K562 (cell line): ENCODE results near the gene PYM1. TPM values are rescaled to one million over a fixed set of nuclear protein-coding genes. Genes with fewer than 3 reads are reported as not detected.

ENCODE experiments used
- ATAC-seq: fragments of 200-7000 bp; cut with Tn5 transposase; 3 replicates; pipeline ENCODE4 v1.9.1; 2020; ENCODE audit warnings: moderate library complexity
- BruUV-seq: library from RNA; stranded (reverse); fragments of 400-500 nt; replicated peaks from 2 replicates; lab custom pipeline; 2021; lab: Mats Ljungman, UMichigan
- CTCF ChIA-PET: fragments of 300-600 bp; formaldehyde crosslinking; extraction: SDS; loops from one replicate; lab custom pipeline; 2021; ENCODE audit warnings: low intra/inter-chr PET ratio; lab: Yijun Ruan, JAX
- POLR2A ChIA-PET: fragments of 300-600, 350-650 bp; sonication (Branson Sonifier 250); formaldehyde crosslinking; extraction: SDS; loops from one replicate; lab custom pipeline; 2021; ENCODE audit warnings: antibody characterized with exemption, inconsistent platforms; lab: Yijun Ruan, JAX
- DNase-seq, 4 experiments: peaks; one replicate each; pipeline versions ENCODE4 v3.0.0 to v3.0.0-alpha.2; 2011 to 2018; ENCODE audit warnings: low spot score in 3 of 4, mixed read lengths in 3 of 4; ENCODE audit errors: extremely low read depth in 1 of 4
- FAIRE-seq: peaks from 2 replicates; lab custom pipeline; 2011; peaks lifted over from hg19 to GRCh38; lab: Jason Lieb, UNC
- H2AFZ ChIP-seq: 2 replicates; pipeline ENCODE4 v1.6.0; 2011; ENCODE audit warnings: low read depth, low read length, control low read depth, inconsistent platforms
- H3K27ac ChIP-seq: fragments of 200-600 bp; 3 replicates; pipeline ENCODE4 v1.8.0; 2011; ENCODE audit warnings: low read depth, mild to moderate bottlenecking, control low read depth, inconsistent platforms, low read length, moderate library complexity, mixed read lengths; ENCODE audit errors: extremely low read depth
- H3K27me3 ChIP-seq, 2 experiments: fragments of 300-600 bp in 1 of 2; 2 replicates in 1 of 2; 3 replicates in 1 of 2; pipeline versions ENCODE4 v1.6.0 to v1.8.0; 2011; ENCODE audit warnings: inconsistent platforms in 2 of 2, low read length in 2 of 2, mild to moderate bottlenecking in 1 of 2, mixed read lengths in 1 of 2, moderate library complexity in 1 of 2; ENCODE audit not compliant: control insufficient read depth in 2 of 2, insufficient read depth in 2 of 2
- H3K36me3 ChIP-seq: fragments of 300-600 bp; 3 replicates; pipeline ENCODE4 v1.8.0; 2011; ENCODE audit warnings: mild to moderate bottlenecking, low read length, inconsistent platforms; ENCODE audit not compliant: control insufficient read depth, insufficient read depth
- H3K4me1 ChIP-seq, 2 experiments: fragments of 200-600 bp in 1 of 2; replicated peaks in 1 of 2; 2 replicates in 1 of 2; 3 replicates in 1 of 2; pipeline versions ENCODE4 v1.5.1 to v1.8.0; 2011; ENCODE audit warnings: inconsistent platforms in 2 of 2, low read length in 2 of 2, mild to moderate bottlenecking in 1 of 2, mixed read lengths in 1 of 2, moderate library complexity in 1 of 2; ENCODE audit not compliant: control insufficient read depth in 2 of 2, insufficient read depth in 2 of 2
- H3K4me2 ChIP-seq: 2 replicates; pipeline ENCODE4 v1.6.1; 2011; ENCODE audit warnings: low read length, control low read depth, inconsistent platforms, mixed read lengths; ENCODE audit not compliant: insufficient read depth
- H3K4me3 ChIP-seq: fragments of 200-600 bp; sonication (generic), shearing (Covaris generic); 2 replicates; pipeline ENCODE4 v1.5.1; 2016; ENCODE audit warnings: control low read depth, inconsistent platforms
- H3K79me2 ChIP-seq: fragments of 200-600 bp; 3 replicates; pipeline ENCODE4 v1.8.0; 2011; ENCODE audit warnings: low read length, inconsistent platforms; ENCODE audit not compliant: control insufficient read depth, insufficient read depth
- H3K9ac ChIP-seq, 2 experiments: 2 replicates each; pipeline versions ENCODE4 v1.6.0 to v1.6.1; 2011; ENCODE audit warnings: low read depth in 2 of 2, low read length in 2 of 2, control low read depth in 1 of 2, inconsistent platforms in 1 of 2, mild to moderate bottlenecking in 1 of 2, mixed read lengths in 1 of 2; ENCODE audit not compliant: insufficient read depth in 1 of 2
- H3K9me1 ChIP-seq: one replicate; pipeline ENCODE4 v1.6.0; 2011; ENCODE audit warnings: inconsistent platforms, mild to moderate bottlenecking, low read length, moderate library complexity; ENCODE audit not compliant: control insufficient read depth, insufficient read depth
- H3K9me3 ChIP-seq: replicated peaks from 2 replicates; pipeline ENCODE4 v1.5.1; 2011; ENCODE audit warnings: low read depth, low read length, inconsistent platforms; ENCODE audit not compliant: control insufficient read depth, insufficient read depth
- H4K20me1 ChIP-seq: replicated peaks from 2 replicates; pipeline ENCODE4 v1.6.1; 2011; ENCODE audit warnings: low read length, inconsistent platforms, mixed read lengths; ENCODE audit not compliant: control insufficient read depth, insufficient read depth
- DLX4 ChIP-seq: fragments of 250-450 bp; sonication (Bioruptor Pico); IDR thresholded peaks from 2 replicates; pipeline ENCODE4 v1.6.1; 2021; ENCODE audit warnings: mild to moderate bottlenecking
- E2F1 ChIP-seq: sonication (generic); formaldehyde crosslinking; IDR thresholded peaks from 2 replicates; pipeline ENCODE4 v1.8.1; 2023; ENCODE audit warnings: mild to moderate bottlenecking, missing genetic modification reagents, moderate library complexity
- THRAP3 ChIP-seq: fragments of 450-650 bp; IDR thresholded peaks from 2 replicates; pipeline ENCODE4 v1.6.1; 2016; ENCODE audit warnings: mild to moderate bottlenecking, inconsistent platforms, borderline replicate concordance
- ZC3H8 ChIP-seq: fragments of 450-650 bp; IDR thresholded peaks from 2 replicates; pipeline ENCODE4 v1.6.1; 2017
- WGBS: fragments of 100-300 bp; shearing (Covaris generic); methylation state at CpG from one replicate; pipeline ENCODE4 v1.1.6; 2016; ENCODE audit warnings: low coverage, mixed read lengths; ENCODE audit not compliant: insufficient coverage; ENCODE audit errors: missing lambda C conversion rate; 5-methylcytosine and 5-hydroxymethylcytosine counted together
- in situ Hi-C: fragments of 300-500 bp; cut with MboI; formaldehyde crosslinking; loops from 4 replicates; pipeline ENCODE4 v1.15.0; 2018; ENCODE audit warnings: inconsistent platforms, mixed read lengths
- intact Hi-C: fragments of 100-400 bp; cut with micrococcal nuclease; formaldehyde crosslinking; loops from 2 replicates; pipeline ENCODE4 v1.14.2; 2022
- polyA plus RNA-seq, 8 experiments: library from polyadenylated mRNA; depleted of rRNA in 4 of 8; stranded (reverse) in 5 of 8; unstranded in 3 of 8; fragments of >200 nt; fragmentation: Nextera tagmentation in 2 of 8; fragmentation: Illumina TruSeq in 1 of 8; extraction: Ambion mirVana in 2 of 8; extraction: Trizol in 1 of 8; gene quantifications; 2 replicates each; pipeline versions ENCODE4 v1.2.1 to v1.2.3, GENCODE V29; 2011 to 2014; ENCODE audit warnings: inconsistent platforms in 1 of 8, missing spikeins in 1 of 8
- total RNA-seq, 7 experiments: library from RNA; depleted of rRNA in 6 of 7; stranded (reverse); fragments of >200 nt in 6 of 7; fragmentation: Illumina TruSeq in 2 of 7; extraction: Trizol in 2 of 7; gene quantifications; 2 replicates each; pipeline versions ENCODE4 v1.2.1 to v1.2.3, GENCODE V29; 2011 to 2021; ENCODE audit warnings: low replicate concordance in 1 of 7

PYM1 gene
- total and polyA plus RNA-seq, 9 of the 15 experiments (the other 6 are each of a cell fraction or from before 2014, with no cell fraction given) = 29.0 to 51.3 (median 34.1) TPM

GRCh38 chr12:55938826-55939501 is 11.3 kb upstream of the PYM1 start:
- Histone ChIP-seq H3K79me2 (no peaks in the 10 kb centered on the region), H3K4me1 (peaks cover 7 to 13% of the 10 kb centered on the region in 2 experiments; a peak in 4 of 5 replicates), H3K9ac (peak overlapping the region in 1 of 2 experiments; percentile 33; a peak in 1 of 4 replicates), H4K20me1 (no peaks in the 10 kb centered on the region), H3K4me3 (no peak overlapping the region), H3K4me2 (no peak overlapping the region), H3K27ac (no peak overlapping the region), H3K9me3 (no peaks in the 10 kb centered on the region), H3K9me1 (no peaks in the 10 kb centered on the region), H3K36me3 (no peaks in the 10 kb centered on the region), H2AFZ (no peak overlapping the region), H3K27me3 (no peaks in the 10 kb centered on the region; a peak in 1 of 5 replicates)
- intact Hi-C loops = no loop called here
- POLR2A ChIA-PET = interaction anchor here (0.6 to 2.5 kb wide), 5 partner anchors 8 to 220 kb away, joined by 3 to 18 read pairs (median 5); partner anchors contain the start of genes DGKA and PYM1
- FAIRE-seq = no peak
- DNase-seq = no peak
- BruUV-seq = no TSS peak
- no peak for TF ChIP-seq DLX4
- no peak for TF ChIP-seq E2F1 (CRISPR knock-in tag)
- TF ChIP-seq THRAP3 = no peak
- TF ChIP-seq ZC3H8 = no peak
- WGBS = 59% methylated on average over 8 of the region's 8 CpGs
- no peak for ATAC-seq
- in situ Hi-C loops = no loop called here
- CTCF ChIA-PET = no interaction called here
